HepG2 (cell line): ENCODE results near the gene PRKACG. TPM values are rescaled to one million over a fixed set of nuclear protein-coding genes. Genes with fewer than 3 reads are reported as not detected.

Source experiments
- ATF4 ChIP-seq, 2 experiments: fragments of 450-650 bp in 1 of 2; sonication (generic) in 1 of 2; formaldehyde crosslinking; IDR thresholded peaks; 2 replicates each; pipeline versions ENCODE4 v1.5.0 to v1.8.0; 2020 to 2022; ENCODE audit warnings: mild to moderate bottlenecking in 1 of 2, missing genetic modification reagents in 1 of 2
- CCDC6 ChIP-seq: sonication (generic); formaldehyde crosslinking; IDR thresholded peaks from 2 replicates; pipeline ENCODE4 v1.8.1; 2022; ENCODE audit warnings: mild to moderate bottlenecking, missing genetic modification reagents, moderate library complexity
- ISX ChIP-seq: sonication (generic); formaldehyde crosslinking; conservative IDR thresholded peaks from 2 replicates; pipeline ENCODE4 v1.5.0; 2020; ENCODE audit warnings: missing genetic modification reagents
- RELA ChIP-seq: sonication (generic); formaldehyde crosslinking; IDR thresholded peaks from 2 replicates; pipeline ENCODE4 v1.4.0; 2020; ENCODE audit warnings: missing genetic modification reagents
- SUZ12 ChIP-seq: fragments of 150-350 bp; IDR thresholded peaks from 2 replicates; pipeline ENCODE4 v1.6.1; 2014; ENCODE audit warnings: low read depth, low read length
- ZBTB40 ChIP-seq, 2 experiments: fragments of 450-650 bp in 1 of 2; sonication (generic) in 1 of 2; formaldehyde crosslinking in 1 of 2; IDR thresholded peaks; 2 replicates each; pipeline versions ENCODE4 v1.6.1 to v1.8.0; 2016 to 2022; ENCODE audit warnings: antibody characterized with exemption in 1 of 2, mild to moderate bottlenecking in 1 of 2, missing genetic modification reagents in 1 of 2
- ZBTB42 ChIP-seq: sonication (generic); formaldehyde crosslinking; IDR thresholded peaks from 2 replicates; pipeline ENCODE4 v1.5.0; 2020; ENCODE audit warnings: mild to moderate bottlenecking, missing genetic modification reagents
- ZMYM3 ChIP-seq: sonication (generic); formaldehyde crosslinking; IDR thresholded peaks from 2 replicates; pipeline ENCODE4 v1.5.1; 2020; ENCODE audit warnings: mild to moderate bottlenecking, missing genetic modification reagents
- ZNF18 ChIP-seq: sonication (generic); formaldehyde crosslinking; IDR thresholded peaks from 2 replicates; pipeline ENCODE4 v1.8.0; 2022; ENCODE audit warnings: mild to moderate bottlenecking, missing genetic modification reagents; ENCODE audit not compliant: insufficient replicate concordance
- ZNF281 ChIP-seq: sonication (generic); formaldehyde crosslinking; IDR thresholded peaks from 2 replicates; pipeline ENCODE4 v1.4.0; 2020; ENCODE audit warnings: missing genetic modification reagents, borderline replicate concordance
- ZNF75D ChIP-seq: sonication (generic); formaldehyde crosslinking; IDR thresholded peaks from 2 replicates; pipeline ENCODE4 v1.8.1; 2023; ENCODE audit warnings: missing genetic modification reagents, mild to moderate bottlenecking, borderline replicate concordance
- polyA plus RNA-seq, 8 experiments: library from polyadenylated mRNA; depleted of rRNA in 3 of 8; stranded (reverse) in 7 of 8; unstranded in 1 of 8; fragments of >200 nt; fragmentation: Illumina TruSeq in 4 of 8; extraction: Trizol in 4 of 8; gene quantifications; 2 replicates each; pipeline versions ENCODE4 v1.2.1 to v1.2.3, GENCODE V29; 2011 to 2016; ENCODE audit warnings: low read depth in 4 of 8, missing spikeins in 1 of 8, mixed read lengths in 1 of 8; ENCODE audit not compliant: insufficient read depth in 1 of 8
- total RNA-seq, 5 experiments: library from RNA; depleted of rRNA; stranded (reverse); fragments of >200 nt; fragmentation: Illumina TruSeq; extraction: Trizol; gene quantifications; 2 replicates each; pipeline ENCODE4 v1.2.3, GENCODE V29; 2016; ENCODE audit warnings: low read depth in 1 of 5
- TF ChIP-seq, protein P1 (sequence below): sonication (generic); formaldehyde crosslinking; IDR thresholded peaks from 2 replicates; pipeline ENCODE4 v1.8.0; 2022; ENCODE audit warnings: missing genetic modification reagents, mild to moderate bottlenecking, inconsistent platforms, borderline replicate concordance

The PRKACG gene
- total and polyA plus RNA-seq, 2 of the 13 experiments (the other 11 are each of a cell fraction or from before 2014, with no cell fraction given): not detected

GRCh38 chr9:69036309-69036708 lies 22.4 kb upstream of the PRKACG start (continued):
- TF ChIP-seq ZBTB40 (IDR thresholded peaks at IDR 0.05) (no peak), ZBTB40 (CRISPR knock-in tag; IDR thresholded peaks at IDR 0.05) (no peak), ZBTB42 (CRISPR knock-in tag) (no peak; the same call in 1 of the 2 replicates), CCDC6 (no peak), ZNF281 (CRISPR knock-in tag) (no peak), SUZ12 (no peak), ZNF18 (CRISPR knock-in tag) (peak; percentile 36), ISX (CRISPR knock-in tag) (no peak), ZNF75D (no peak), ZMYM3 (CRISPR knock-in tag) (peak; percentile 97), RELA (0 out of 2 replicates have a peak, but pooled peaks have one; percentile 80), ATF4 (CRISPR knock-in tag; IDR thresholded peaks at IDR 0.05) (0 out of 4 replicates have a peak, but pooled peaks of 1 of the 2 experiments have one; percentile 2)
- TF ChIP-seq, protein P1, sequence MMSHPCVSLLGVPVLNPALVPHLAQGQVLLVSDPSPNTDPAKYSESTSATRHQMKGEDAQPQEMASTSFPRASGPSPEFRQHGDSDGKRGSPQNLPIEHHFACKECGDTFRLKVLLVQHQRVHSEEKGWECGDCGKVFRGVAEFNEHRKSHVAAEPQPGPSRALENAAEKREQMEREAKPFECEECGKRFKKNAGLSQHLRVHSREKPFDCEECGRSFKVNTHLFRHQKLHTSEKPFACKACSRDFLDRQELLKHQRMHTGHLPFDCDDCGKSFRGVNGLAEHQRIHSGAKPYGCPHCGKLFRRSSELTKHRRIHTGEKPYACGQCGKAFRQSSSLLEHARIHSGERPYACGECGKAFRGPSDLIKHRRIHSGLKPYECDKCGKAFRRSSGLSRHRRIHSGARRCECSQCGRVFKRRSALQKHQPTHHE (CRISPR knock-in tag): no peak
